RPMI8226 (cell line): ENCODE data around the gene OR4X1.
"Not testable (repeated sequence)": the region's sequence is repeated elsewhere in the genome, so short reads cannot be mapped to it uniquely, and the experiment has no call there.

Source experiments
- DNase-seq: peaks from one replicate; pipeline ENCODE4 v3.0.0-alpha.2; 2015

Gene OR4X1

GRCh38 chr11:48263423-48263911 lies at the start of gene OR4X1:
TSS of gene OR4X1 (plus strand) at chr11:48263861. CDS start at chr11:48263861, 0 bp downstream.
- no peak for DNase-seq

- no peak for DNase-seq
Observed at GRCh38 chr11:48216510-48216909, 47.2 kb upstream of the OR4X1 start, which contains the start of gene OR4B1. TSS of gene OR4B1 (plus strand) at chr11:48216810. CDS start at chr11:48216810, 0 bp downstream.

GRCh38 chr11:48228761-48229160 lies 34.9 kb upstream of the OR4X1 start:
- no peak for DNase-seq

GRCh38 chr11:48230057-48230456 lies 33.6 kb upstream of the OR4X1 start:
- DNase-seq = not testable (repeated sequence)

GRCh38 chr11:48237727-48238126 lies 25.9 kb upstream of the OR4X1 start:
- DNase-seq = no peak

GRCh38 chr11:48242501-48242900 lies 21.2 kb upstream of the OR4X1 start:
- DNase-seq = no peak

GRCh38 chr11:48244804-48245203 lies 18.9 kb upstream of the OR4X1 start, which contains the start of gene OR4X2:
TSS of gene OR4X2 (plus strand) at chr11:48245104. CDS start at chr11:48245104, 0 bp downstream.
- no peak for DNase-seq

GRCh38 chr11:48248902-48249301 lies 14.8 kb upstream of the OR4X1 start:
- no peak for DNase-seq

GRCh38 chr11:48261600-48261999 lies 2.1 kb upstream of the OR4X1 start:
- no peak for DNase-seq

- no peak for DNase-seq
Observed at GRCh38 chr11:48270621-48271020, 7.0 kb downstream of the OR4X1 start.

GRCh38 chr11:48272606-48273005 lies 8.9 kb downstream of the OR4X1 start:
- no peak for DNase-seq

- no peak for DNase-seq
Observed at GRCh38 chr11:48305923-48306322, 42.3 kb downstream of the OR4X1 start, which contains the start of gene OR4S1. TSS of gene OR4S1 (plus strand) at chr11:48306223. CDS start at chr11:48306223, 0 bp downstream.

- peak; percentile 67 for DNase-seq
Observed at GRCh38 chr11:48307760-48308386, 44.2 kb downstream of the OR4X1 start.

- DNase-seq = not testable (repeated sequence)
Observed at GRCh38 chr11:48313590-48313989, 49.9 kb downstream of the OR4X1 start.
